Measurements from ENCODE around the gene ME2. TPM values are rescaled to one million over a fixed set of nuclear protein-coding genes. Genes with fewer than 3 reads are reported as not detected.
A peak's percentile ranks its signal among the peaks of the same experiment; 100 is the strongest.
"Not testable (repeated sequence)": the region's sequence is repeated elsewhere in the genome, so short reads cannot be mapped to it uniquely, and the experiment has no call there.

Gene ME2
- total RNA-seq, 4 donors from 2014 or later = 32.6 to 55.8 (median 48.0) TPM

GRCh38 chr18:50879302-50880118, 592 bp downstream of the ME2 start:
- Histone ChIP-seq H3K27ac (peak overlapping the region; percentile 91 to 96 (median 94)), H3K9me3 (no peaks in the 10 kb centered on the region), H3K36me3 (no peaks in the 10 kb centered on the region), H3K4me3 (peak overlapping the region; percentile 52 to 99 (median 92)), H3K4me1 (peaks cover 0 to 25% (median 10%) of the 10 kb centered on the region in 4 donors), H3K27me3 (no peaks in the 10 kb centered on the region)
- 1% methylated on average over 28 to 41 of the region's 61 CpGs for WGBS, 2 donors
- DNase-seq (ENCODE audit: low spot score in 2 of 2) = peak in 1 of 2 donors; percentile 22
- TF ChIP-seq POLR2A (IDR thresholded peaks at IDR 0.05) (no peak), CTCF (IDR thresholded peaks at IDR 0.05) (no peak), EP300 (IDR thresholded peaks at IDR 0.05) (no peak)

DNA sequence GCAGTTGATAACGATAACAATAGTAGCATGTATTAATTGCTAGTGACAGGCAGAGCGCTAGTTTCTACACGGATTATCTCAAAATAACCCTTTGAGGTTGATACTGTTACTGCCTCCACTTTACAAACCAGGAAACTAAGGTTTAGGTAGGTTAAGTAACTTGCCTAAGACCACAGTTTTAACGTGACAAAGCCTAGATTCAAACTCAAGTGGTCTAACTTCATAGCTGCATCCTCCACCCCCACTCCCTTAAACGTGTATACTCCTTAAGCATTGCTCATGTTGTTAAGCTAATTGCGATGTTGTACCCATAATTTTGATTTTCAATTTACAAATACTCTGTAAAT, 1.2 kb downstream of the ME2 start:
- 17% methylated on average over 6 of the region's 6 CpGs for WGBS, 2 donors
- peak overlapping the region in 3 of 4 donors; percentile 52 to 99 (median 92) for H3K4me3 ChIP-seq
- no peaks in the 10 kb centered on the region for H3K9me3 ChIP-seq
- H3K36me3 ChIP-seq = no peaks in the 10 kb centered on the region
- TF ChIP-seq CTCF (IDR thresholded peaks at IDR 0.05) = no peak
- no peak for TF ChIP-seq POLR2A (IDR thresholded peaks at IDR 0.05)
- TF ChIP-seq EP300 (IDR thresholded peaks at IDR 0.05) = no peak
- H3K4me1 ChIP-seq = peaks cover 0 to 25% (median 10%) of the 10 kb centered on the region in 4 donors
- no peak for DNase-seq (ENCODE audit: low spot score in 2 of 2)
- peak overlapping the region in 2 of 4 donors; percentile 13 to 96 for H3K27ac ChIP-seq
- H3K27me3 ChIP-seq = no peaks in the 10 kb centered on the region

- H3K27me3 ChIP-seq; H3K4me3 ChIP-seq; H3K9me3 ChIP-seq; DNase-seq (ENCODE audit: low spot score in 2 of 2); H3K36me3 ChIP-seq; H3K27ac ChIP-seq: not testable (repeated sequence)
- 88 to 92% methylated on average over 9 of the region's 9 CpGs for WGBS, 2 donors
- peaks cover 0 to 25% (median 10%) of the 10 kb centered on the region in 4 donors for H3K4me1 ChIP-seq
Observed at GRCh38 chr18:50880944-50881343, 2.0 kb downstream of the ME2 start.

DNA sequence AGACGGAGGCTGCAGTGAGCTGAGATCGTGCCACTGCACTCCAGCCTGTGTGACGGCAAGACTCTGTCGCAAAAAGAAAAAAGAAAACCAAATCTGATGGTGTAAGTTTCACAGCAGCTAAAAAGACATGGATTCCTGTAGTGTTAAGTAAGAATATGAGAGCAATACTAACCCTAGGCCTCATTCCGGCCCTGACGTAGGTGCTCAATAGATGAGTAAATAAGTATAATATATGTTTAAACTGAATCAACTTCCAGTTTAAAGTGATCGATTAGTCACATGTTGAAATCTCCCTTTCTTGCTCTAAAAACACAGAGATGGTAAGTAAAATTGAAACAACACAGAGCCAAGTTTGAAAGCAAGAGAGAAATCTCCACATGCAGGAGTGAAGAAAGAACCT, 8.0 kb downstream of the ME2 start:
- peaks cover 0 to 14% (median 0%) of the 10 kb centered on the region in 4 donors for H3K9me3 ChIP-seq
- no peak for TF ChIP-seq EP300 (IDR thresholded peaks at IDR 0.05)
- TF ChIP-seq CTCF (IDR thresholded peaks at IDR 0.05) = no peak
- no peak for DNase-seq (ENCODE audit: low spot score in 2 of 2)
- peaks cover 0 to 28% (median 0%) of the 10 kb centered on the region in 3 donors for H3K36me3 ChIP-seq
- H3K4me1 ChIP-seq = peaks cover 0 to 3% (median 0%) of the 10 kb centered on the region in 4 donors
- H3K4me3 ChIP-seq = no peak overlapping the region
- no peak overlapping the region for H3K27ac ChIP-seq
- H3K27me3 ChIP-seq = no peaks in the 10 kb centered on the region
- 96% methylated on average over 7 of the region's 7 CpGs for WGBS, 2 donors

GRCh38 chr18:50895350-50896045, 16.6 kb downstream of the ME2 start:
- DNase-seq (ENCODE audit: low spot score in 2 of 2) = no peak

More at GRCh38 chr18:50895350-50896045, 16.6 kb downstream of the ME2 start:
- no peaks in the 10 kb centered on the region for H3K27me3 ChIP-seq
- peaks cover 0 to 32% (median 8%) of the 10 kb centered on the region in 3 donors for H3K36me3 ChIP-seq
- 86 to 91% methylated on average over 4 of the region's 4 CpGs for WGBS, 2 donors
- H3K27ac ChIP-seq = no peak overlapping the region
- no peak overlapping the region for H3K4me3 ChIP-seq
- H3K9me3 ChIP-seq = no peaks in the 10 kb centered on the region
- TF ChIP-seq EP300 (IDR thresholded peaks at IDR 0.05) (no peak), POLR2A (IDR thresholded peaks at IDR 0.05) (no peak), CTCF (IDR thresholded peaks at IDR 0.05) (no peak)
- no peaks in the 10 kb centered on the region for H3K4me1 ChIP-seq

All from tibial nerve (tissue), 4 donors.